ENCODE results near the gene FAIM2.
A peak's percentile ranks its signal among the peaks of the same experiment; 100 is the strongest.

FAIM2 gene

DNA sequence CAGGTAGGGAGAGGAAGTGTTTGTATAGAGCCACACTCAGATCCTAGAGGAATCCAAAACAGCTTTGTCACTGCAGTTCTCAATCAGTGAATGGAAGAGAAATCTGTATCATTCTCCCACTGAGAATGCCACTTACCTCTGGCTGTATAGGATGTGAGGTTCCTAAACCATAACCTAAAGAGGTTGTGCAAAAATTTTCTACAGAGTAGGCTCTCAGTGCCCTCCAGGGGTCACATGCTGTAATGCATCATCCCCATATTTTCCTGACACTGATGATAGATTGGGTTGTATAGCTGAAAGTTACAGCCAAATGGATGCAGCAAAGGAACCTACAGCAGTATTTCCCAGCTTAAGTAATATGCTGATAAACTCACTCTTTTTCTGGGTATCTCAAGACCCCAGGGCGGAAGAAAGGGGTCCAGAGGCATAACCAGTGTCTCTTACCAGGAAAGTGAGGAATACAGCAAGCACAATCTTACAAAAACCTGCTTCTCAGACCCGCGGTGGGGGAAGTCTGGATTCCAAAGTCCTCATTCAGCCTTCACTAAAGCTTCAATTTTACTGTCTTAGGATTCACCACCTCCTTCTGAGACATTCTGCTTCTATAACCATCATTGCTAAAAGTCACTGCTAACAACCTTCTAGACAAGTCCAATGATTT lies 64.6 kb downstream of the FAIM2 start:
- 0 out of 3 replicates have a peak, but pooled peaks have one; percentile 12 for ATAC-seq
- TF ChIP-seq PPARA (CRISPR knock-in tag; IDR thresholded peaks at IDR 0.05; ENCODE audit: borderline replicate concordance) (no peak), ZNF70 (CRISPR knock-in tag; IDR thresholded peaks at IDR 0.05) (no peak), ZNF565 (CRISPR knock-in tag; conservative IDR thresholded peaks at IDR 0.05; ENCODE audit: low read depth) (no peak), ISL1 (CRISPR knock-in tag; IDR thresholded peaks at IDR 0.05) (no peak), ZFP3 (CRISPR knock-in tag; IDR thresholded peaks at IDR 0.05) (no peak), ESRRG (CRISPR knock-in tag; IDR thresholded peaks at IDR 0.05) (no peak), CREB5 (CRISPR knock-in tag; IDR thresholded peaks at IDR 0.05; ENCODE audit: low read depth) (no peak), SNAI2 (CRISPR knock-in tag; IDR thresholded peaks at IDR 0.05) (no peak), ZNF8 (CRISPR knock-in tag; IDR thresholded peaks at IDR 0.05) (no peak), PATZ1 (CRISPR knock-in tag; IDR thresholded peaks at IDR 0.05; ENCODE audit: borderline replicate concordance) (no peak), POU6F1 (CRISPR knock-in tag; IDR thresholded peaks at IDR 0.05; ENCODE audit: borderline replicate concordance, low read depth) (no peak), TOX (CRISPR knock-in tag; IDR thresholded peaks at IDR 0.05; ENCODE audit: borderline replicate concordance) (no peak), OSR1 (CRISPR knock-in tag; IDR thresholded peaks at IDR 0.05) (no peak), ZFP30 (CRISPR knock-in tag; IDR thresholded peaks at IDR 0.05) (no peak), ARNTL (CRISPR knock-in tag; IDR thresholded peaks at IDR 0.05; ENCODE audit: borderline replicate concordance, low read depth) (no peak), TSHZ2 (CRISPR knock-in tag; IDR thresholded peaks at IDR 0.05) (no peak), CSDC2 (CRISPR knock-in tag; IDR thresholded peaks at IDR 0.05) (no peak)
- TF ChIP-seq, protein P1, sequence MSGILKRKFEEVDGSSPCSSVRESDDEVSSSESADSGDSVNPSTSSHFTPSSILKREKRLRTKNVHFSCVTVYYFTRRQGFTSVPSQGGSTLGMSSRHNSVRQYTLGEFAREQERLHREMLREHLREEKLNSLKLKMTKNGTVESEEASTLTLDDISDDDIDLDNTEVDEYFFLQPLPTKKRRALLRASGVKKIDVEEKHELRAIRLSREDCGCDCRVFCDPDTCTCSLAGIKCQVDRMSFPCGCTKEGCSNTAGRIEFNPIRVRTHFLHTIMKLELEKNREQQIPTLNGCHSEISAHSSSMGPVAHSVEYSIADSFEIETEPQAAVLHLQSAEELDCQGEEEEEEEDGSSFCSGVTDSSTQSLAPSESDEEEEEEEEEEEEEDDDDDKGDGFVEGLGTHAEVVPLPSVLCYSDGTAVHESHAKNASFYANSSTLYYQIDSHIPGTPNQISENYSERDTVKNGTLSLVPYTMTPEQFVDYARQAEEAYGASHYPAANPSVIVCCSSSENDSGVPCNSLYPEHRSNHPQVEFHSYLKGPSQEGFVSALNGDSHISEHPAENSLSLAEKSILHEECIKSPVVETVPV (CRISPR knock-in tag; IDR thresholded peaks at IDR 0.05): no peak

DNA sequence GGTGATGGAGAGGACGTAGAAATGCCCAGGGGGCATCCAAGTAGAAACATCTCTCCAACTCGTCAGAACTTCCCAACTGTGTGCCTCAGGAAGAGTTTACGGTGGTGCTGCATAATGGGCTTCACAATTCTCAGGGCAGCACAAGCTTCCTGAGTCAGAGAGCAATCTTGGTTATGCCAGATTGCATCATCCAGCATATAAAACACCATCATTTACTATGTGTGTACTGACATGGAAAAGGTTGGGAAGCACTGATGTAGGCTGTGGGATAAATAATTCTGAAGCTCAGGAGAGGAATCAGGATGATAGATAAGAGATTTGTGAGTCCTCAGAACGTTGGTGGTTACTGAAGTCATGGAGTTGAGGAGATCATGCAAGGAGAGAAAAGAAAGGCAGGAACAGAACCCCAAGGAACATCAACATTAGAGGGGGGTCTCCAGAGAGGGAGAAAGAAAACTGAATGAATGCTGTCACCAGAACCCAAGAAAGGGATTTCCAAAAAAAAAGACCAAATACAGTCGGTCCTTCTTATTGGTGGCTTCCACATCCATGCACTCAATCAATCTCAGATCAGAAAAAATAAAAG lies 70.8 kb downstream of the FAIM2 start:
- no peak for ATAC-seq
- TF ChIP-seq ZNF70 (CRISPR knock-in tag; IDR thresholded peaks at IDR 0.05): no peak
- TF ChIP-seq ESRRG (CRISPR knock-in tag; IDR thresholded peaks at IDR 0.05): no peak
- no peak for TF ChIP-seq ZFP3 (CRISPR knock-in tag; IDR thresholded peaks at IDR 0.05)
- TF ChIP-seq ZC3H10 (CRISPR knock-in tag; IDR thresholded peaks at IDR 0.05): no peak
- no peak for TF ChIP-seq RARB (CRISPR knock-in tag; IDR thresholded peaks at IDR 0.05)
- no peak for TF ChIP-seq SNAI2 (CRISPR knock-in tag; IDR thresholded peaks at IDR 0.05)
- TF ChIP-seq, protein P1 (CRISPR knock-in tag; IDR thresholded peaks at IDR 0.05): no peak
- no peak for TF ChIP-seq TSHZ2 (CRISPR knock-in tag; IDR thresholded peaks at IDR 0.05)
- no peak for TF ChIP-seq CSDC2 (CRISPR knock-in tag; IDR thresholded peaks at IDR 0.05)
- no peak for TF ChIP-seq TCF4 (CRISPR knock-in tag; IDR thresholded peaks at IDR 0.05; ENCODE audit: borderline replicate concordance)
- no peak for TF ChIP-seq ZNF8 (CRISPR knock-in tag; IDR thresholded peaks at IDR 0.05)
- no peak for TF ChIP-seq GLIS3 (CRISPR knock-in tag; IDR thresholded peaks at IDR 0.05)
- TF ChIP-seq PATZ1 (CRISPR knock-in tag; IDR thresholded peaks at IDR 0.05; ENCODE audit: borderline replicate concordance): no peak
- TF ChIP-seq ZFP30 (CRISPR knock-in tag; IDR thresholded peaks at IDR 0.05): no peak
